HG02884 (cell line): ENCODE measurements around the gene AMOT.

Source experiments
- ATAC-seq: cut with Tn5 transposase; IDR thresholded peaks from one replicate; pipeline ENCODE4 v1.9.1; 2021; ENCODE audit warnings: mild to moderate bottlenecking, moderate library complexity; ENCODE audit not compliant: unreplicated experiment

The AMOT gene

GRCh38 chrX:112738347-112739033, 102.1 kb downstream of the AMOT start:
- ATAC-seq, result peak; percentile 73

GRCh38 chrX:112736310-112736709, 104.3 kb downstream of the AMOT start:
- no peak for ATAC-seq

GRCh38 chrX:112735147-112735546, 105.5 kb downstream of the AMOT start:
- ATAC-seq, result no peak

- ATAC-seq, result no peak
Measured at GRCh38 chrX:112734290-112734689, 106.3 kb downstream of the AMOT start.

GRCh38 chrX:112731793-112732192, 108.8 kb downstream of the AMOT start:
- ATAC-seq, result no peak
